NCI-H460 (cell line): ENCODE measurements around the gene STK32A. TPM values are rescaled to one million over a fixed set of nuclear protein-coding genes. Genes with fewer than 3 reads are reported as not detected.
"Not testable (repeated sequence)": the region's sequence is repeated elsewhere in the genome, so short reads cannot be mapped to it uniquely, and the experiment has no call there.

ENCODE experiments used
- DNase-seq: peaks from one replicate; pipeline ENCODE4 v3.0.0-alpha.2; 2016; ENCODE audit warnings: low read depth; ENCODE audit errors: extremely low read depth
- total RNA-seq: library from RNA; depleted of rRNA; stranded (reverse); fragments of >200 nt; shearing (Covaris generic); gene quantifications from 2 replicates; pipeline ENCODE4 v1.2.3, GENCODE V29; 2014

STK32A gene
- total RNA-seq, 1 experiment from 2014 or later: 0.32 TPM

- no peak for DNase-seq
These were observed 104.5 kb downstream of the STK32A start for GRCh38 chr5:147339313-147339712.

GRCh38 chr5:147340941-147341340 lies 106.1 kb downstream of the STK32A start:
- no peak for DNase-seq

GRCh38 chr5:147341345-147341744 lies 106.5 kb downstream of the STK32A start:
- DNase-seq: no peak

- no peak for DNase-seq
These were observed 110.0 kb downstream of the STK32A start for GRCh38 chr5:147344861-147345260.

- DNase-seq: no peak
These were observed 111.3 kb downstream of the STK32A start for GRCh38 chr5:147346006-147346561.

- no peak for DNase-seq
These were observed 113.2 kb downstream of the STK32A start for GRCh38 chr5:147348046-147348445.

GRCh38 chr5:147348451-147348850 lies 113.6 kb downstream of the STK32A start:
- DNase-seq: no peak

GRCh38 chr5:147349241-147349640 lies 114.4 kb downstream of the STK32A start:
- DNase-seq: no peak

- DNase-seq: no peak
These were observed 124.3 kb downstream of the STK32A start for GRCh38 chr5:147359101-147359500.

GRCh38 chr5:147359581-147359980 lies 124.8 kb downstream of the STK32A start:
- DNase-seq: no peak

GRCh38 chr5:147360816-147361215 lies 126.0 kb downstream of the STK32A start:
- no peak for DNase-seq

GRCh38 chr5:147361441-147362175 lies 126.8 kb downstream of the STK32A start:
- DNase-seq: no peak

- DNase-seq: not testable (repeated sequence)
These were observed 132.6 kb downstream of the STK32A start for GRCh38 chr5:147367381-147367780.

- peak; percentile 15 for DNase-seq
These were observed 135.0 kb downstream of the STK32A start for GRCh38 chr5:147369742-147370374.

- no peak for DNase-seq
These were observed 136.5 kb downstream of the STK32A start for GRCh38 chr5:147371290-147371689.

- no peak for DNase-seq
These were observed 137.4 kb downstream of the STK32A start for GRCh38 chr5:147372191-147372590.

- no peak for DNase-seq
These were observed 138.5 kb downstream of the STK32A start for GRCh38 chr5:147373328-147373727.

GRCh38 chr5:147375151-147375550 lies 140.3 kb downstream of the STK32A start:
- DNase-seq: no peak

- no peak for DNase-seq
These were observed 142.9 kb downstream of the STK32A start for GRCh38 chr5:147377682-147378081.

GRCh38 chr5:147381555-147381954 lies 146.7 kb downstream of the STK32A start:
- DNase-seq: no peak

- DNase-seq: no peak
These were observed 147.9 kb downstream of the STK32A start for GRCh38 chr5:147382776-147383175.
